HepG2 (cell line): ENCODE data around the gene CFAP100.

Experiments
- CEBPG ChIP-seq: IDR thresholded peaks from 2 replicates; pipeline ENCODE4 v1.6.1; 2016
- EP300 ChIP-seq, 3 experiments: sonication (generic) in 1 of 3; formaldehyde crosslinking in 1 of 3; IDR thresholded peaks; 2 replicates each; pipeline versions ENCODE4 v1.5.1 to v1.6.1; 2011 to 2020; ENCODE audit warnings: low read depth in 2 of 3, low read length in 2 of 3, borderline replicate concordance in 1 of 3, improper control_type of control experiment in 1 of 3, mild to moderate bottlenecking in 1 of 3, missing genetic modification reagents in 1 of 3, moderate library complexity in 1 of 3
- NBN ChIP-seq: fragments of 450-650 bp; conservative IDR thresholded peaks from 2 replicates; pipeline ENCODE4 v1.6.1; 2017
- YEATS2 ChIP-seq: sonication (generic); formaldehyde crosslinking; IDR thresholded peaks from 2 replicates; pipeline ENCODE4 v1.4.0; 2020; ENCODE audit warnings: missing genetic modification reagents, borderline replicate concordance
- ZEB1 ChIP-seq: IDR thresholded peaks from 2 replicates; pipeline ENCODE4 v1.6.1; 2012; ENCODE audit warnings: mild to moderate bottlenecking, low read depth, inconsistent platforms; ENCODE audit not compliant: insufficient replicate concordance
- ZNF101 ChIP-seq: sonication (generic); formaldehyde crosslinking; IDR thresholded peaks from 2 replicates; pipeline ENCODE4 v1.4.0; 2020; ENCODE audit warnings: mild to moderate bottlenecking, low read depth, missing genetic modification reagents, borderline replicate concordance
- ZNF180 ChIP-seq: sonication (generic); formaldehyde crosslinking; IDR thresholded peaks from 2 replicates; pipeline ENCODE4 v1.4.0; 2020; ENCODE audit warnings: low read depth, missing genetic modification reagents, borderline replicate concordance
- TF ChIP-seq, protein P1 (sequence below): IDR thresholded peaks from 2 replicates; pipeline ENCODE4 v1.6.1; 2012; ENCODE audit warnings: inconsistent platforms
- TF ChIP-seq, protein P2 (sequence below): sonication (generic); formaldehyde crosslinking; IDR thresholded peaks from 2 replicates; pipeline ENCODE4 v1.5.0; 2020; ENCODE audit warnings: missing genetic modification reagents
- TF ChIP-seq, protein P3 (sequence below): IDR thresholded peaks from 2 replicates; pipeline ENCODE4 v1.6.1; 2016

DNA sequence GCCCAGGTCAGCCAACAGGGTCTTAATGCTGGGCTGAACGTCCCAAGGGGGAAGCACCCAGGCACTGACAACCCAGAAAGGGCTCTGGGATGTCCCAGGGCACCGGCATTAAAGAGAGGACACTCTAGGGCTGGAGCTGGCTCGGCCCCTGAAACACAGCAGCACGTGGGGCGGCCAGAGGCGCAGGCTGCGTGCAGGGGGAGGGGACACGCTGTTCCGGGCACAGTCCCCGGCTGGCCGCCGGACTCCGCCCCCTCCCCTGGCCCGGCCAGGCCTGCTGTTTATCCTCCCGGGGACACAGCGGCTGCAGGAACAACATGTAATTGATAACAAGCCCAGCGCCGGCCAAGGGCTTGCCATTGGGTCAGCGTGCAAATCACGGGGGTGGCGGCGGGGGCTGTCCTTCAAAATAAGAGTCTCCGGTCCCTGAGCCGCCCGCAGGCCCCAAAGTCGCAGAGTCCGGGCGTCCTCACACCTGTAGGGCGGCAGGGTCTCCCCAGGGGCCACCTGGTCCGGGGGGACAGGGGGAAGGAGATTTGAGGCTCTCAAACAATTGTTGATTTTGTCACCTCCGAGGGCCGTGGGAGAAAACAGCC is 38.8 kb upstream of the CFAP100 start:
- TF ChIP-seq ZEB1, result no peak
- TF ChIP-seq CEBPG, result no peak
- peak; percentile 37 to 48; a peak in 1 of 4 replicates for TF ChIP-seq EP300 (IDR thresholded peaks at IDR 0.05; ENCODE audit: low read depth in 2 of 2, low read length in 2 of 2)
- TF ChIP-seq EP300 (CRISPR knock-in tag; IDR thresholded peaks at IDR 0.05; ENCODE audit: borderline replicate concordance), result no peak; the same call in 1 of the 2 replicates
- TF ChIP-seq, protein P1, sequence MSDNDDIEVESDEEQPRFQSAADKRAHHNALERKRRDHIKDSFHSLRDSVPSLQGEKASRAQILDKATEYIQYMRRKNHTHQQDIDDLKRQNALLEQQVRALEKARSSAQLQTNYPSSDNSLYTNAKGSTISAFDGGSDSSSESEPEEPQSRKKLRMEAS, result peak; percentile 94
- TF ChIP-seq ZNF180 (CRISPR knock-in tag), result no peak
- TF ChIP-seq, protein P2, sequence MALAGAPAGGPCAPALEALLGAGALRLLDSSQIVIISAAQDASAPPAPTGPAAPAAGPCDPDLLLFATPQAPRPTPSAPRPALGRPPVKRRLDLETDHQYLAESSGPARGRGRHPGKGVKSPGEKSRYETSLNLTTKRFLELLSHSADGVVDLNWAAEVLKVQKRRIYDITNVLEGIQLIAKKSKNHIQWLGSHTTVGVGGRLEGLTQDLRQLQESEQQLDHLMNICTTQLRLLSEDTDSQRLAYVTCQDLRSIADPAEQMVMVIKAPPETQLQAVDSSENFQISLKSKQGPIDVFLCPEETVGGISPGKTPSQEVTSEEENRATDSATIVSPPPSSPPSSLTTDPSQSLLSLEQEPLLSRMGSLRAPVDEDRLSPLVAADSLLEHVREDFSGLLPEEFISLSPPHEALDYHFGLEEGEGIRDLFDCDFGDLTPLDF, result no peak
- no peak for TF ChIP-seq NBN
- TF ChIP-seq, protein P3, sequence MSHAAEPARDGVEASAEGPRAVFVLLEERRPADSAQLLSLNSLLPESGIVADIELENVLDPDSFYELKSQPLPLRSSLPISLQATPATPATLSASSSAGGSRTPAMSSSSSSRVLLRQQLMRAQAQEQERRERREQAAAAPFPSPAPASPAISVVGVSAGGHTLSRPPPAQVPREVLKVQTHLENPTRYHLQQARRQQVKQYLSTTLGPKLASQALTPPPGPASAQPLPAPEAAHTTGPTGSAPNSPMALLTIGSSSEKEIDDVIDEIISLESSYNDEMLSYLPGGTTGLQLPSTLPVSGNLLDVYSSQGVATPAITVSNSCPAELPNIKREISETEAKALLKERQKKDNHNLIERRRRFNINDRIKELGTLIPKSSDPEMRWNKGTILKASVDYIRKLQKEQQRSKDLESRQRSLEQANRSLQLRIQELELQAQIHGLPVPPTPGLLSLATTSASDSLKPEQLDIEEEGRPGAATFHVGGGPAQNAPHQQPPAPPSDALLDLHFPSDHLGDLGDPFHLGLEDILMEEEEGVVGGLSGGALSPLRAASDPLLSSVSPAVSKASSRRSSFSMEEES (CRISPR knock-in tag), result peak; percentile 70
- TF ChIP-seq ZNF101, result no peak
- TF ChIP-seq YEATS2, result no peak
